ENCODE results near the gene IRF9. TPM values are rescaled to one million over a fixed set of nuclear protein-coding genes. Genes with fewer than 3 reads are reported as not detected.

Gene IRF9
- total and polyA plus RNA-seq, 2 of the 13 experiments (the other 11 are each of a cell fraction or from before 2014, with no cell fraction given) = 14.9 to 49.7 TPM

- TF ChIP-seq HMG20A (CRISPR knock-in tag; IDR thresholded peaks at IDR 0.05; ENCODE audit: borderline replicate concordance) (no peak; the same call in 1 of the 2 replicates), SOX5 (CRISPR knock-in tag; IDR thresholded peaks at IDR 0.05; ENCODE audit: borderline replicate concordance) (peak; percentile 79), PRDM4 (CRISPR knock-in tag; IDR thresholded peaks at IDR 0.05; ENCODE audit: borderline replicate concordance) (peak; percentile 46; the same call in 1 of the 2 replicates), GLMP (CRISPR knock-in tag; IDR thresholded peaks at IDR 0.05; ENCODE audit: borderline replicate concordance) (no peak), NFE2 (CRISPR knock-in tag; IDR thresholded peaks at IDR 0.05) (no peak; the same call in 1 of the 2 replicates), AKNA (CRISPR knock-in tag; IDR thresholded peaks at IDR 0.05; ENCODE audit: borderline replicate concordance) (no peak), ZNF713 (CRISPR knock-in tag; IDR thresholded peaks at IDR 0.05) (no peak), ZNF790 (CRISPR knock-in tag; IDR thresholded peaks at IDR 0.05; ENCODE audit: borderline replicate concordance) (peak; percentile 88; the same call in 1 of the 2 replicates), DR1 (CRISPR knock-in tag; IDR thresholded peaks at IDR 0.05) (peak; percentile 92; the same call in 1 of the 2 replicates), MBNL3 (CRISPR knock-in tag; conservative IDR thresholded peaks at IDR 0.05) (no peak), ZNF121 (CRISPR knock-in tag; IDR thresholded peaks at IDR 0.05) (no peak), TFDP1 (CRISPR knock-in tag; IDR thresholded peaks at IDR 0.05; ENCODE audit: borderline replicate concordance) (peak; percentile 91; the same call in 1 of the 2 replicates), XRCC5 (optimal IDR thresholded peaks at IDR 0.05; ENCODE audit: low read length) (peak; percentile 94), FOSL2 (CRISPR knock-in tag; IDR thresholded peaks at IDR 0.05) (peak; percentile 81), ZNF530 (CRISPR knock-in tag; IDR thresholded peaks at IDR 0.05; ENCODE audit: low read depth) (no peak), ZNF749 (CRISPR knock-in tag; IDR thresholded peaks at IDR 0.05; ENCODE audit: borderline replicate concordance) (peak; percentile 96), ZNF550 (CRISPR knock-in tag; IDR thresholded peaks at IDR 0.05; ENCODE audit: borderline replicate concordance) (peak; percentile 82; the same call in 1 of the 2 replicates)
These were observed 46.3 kb upstream of the IRF9 start, which contains the start of the genes DCAF11 and NRL (continued) for GRCh38 chr14:24114532-24115421.

Measured in HepG2 (cell line).